Stomach (tissue), 4 donors: ENCODE measurements around the gene HOXB3.

Source experiments
- EP300 ChIP-seq: sonication (generic); formaldehyde crosslinking; IDR thresholded peaks from one replicate; pipeline ENCODE4 v1.6.1; 2017; ENCODE audit warnings: antibody characterized with exemption
- POLR2AphosphoS5 ChIP-seq, 3 donors: sonication (generic); formaldehyde crosslinking; IDR thresholded peaks; one replicate each; pipeline ENCODE4 v1.6.1; 2016; ENCODE audit warnings: antibody characterized with exemption in 3 of 3
- TF ChIP-seq, protein P1 (sequence below), 7 experiments: fragments of 450-650 bp in 4 of 7; fragments of 200-600 bp in 3 of 7; sonication (generic) in 3 of 7; IDR thresholded peaks; one replicate each; pipeline ENCODE4 v1.5.1; 2016 to 2019; ENCODE audit warnings: antibody characterized with exemption in 7 of 7, control low read depth in 2 of 7, mild to moderate bottlenecking in 1 of 7

DNA sequence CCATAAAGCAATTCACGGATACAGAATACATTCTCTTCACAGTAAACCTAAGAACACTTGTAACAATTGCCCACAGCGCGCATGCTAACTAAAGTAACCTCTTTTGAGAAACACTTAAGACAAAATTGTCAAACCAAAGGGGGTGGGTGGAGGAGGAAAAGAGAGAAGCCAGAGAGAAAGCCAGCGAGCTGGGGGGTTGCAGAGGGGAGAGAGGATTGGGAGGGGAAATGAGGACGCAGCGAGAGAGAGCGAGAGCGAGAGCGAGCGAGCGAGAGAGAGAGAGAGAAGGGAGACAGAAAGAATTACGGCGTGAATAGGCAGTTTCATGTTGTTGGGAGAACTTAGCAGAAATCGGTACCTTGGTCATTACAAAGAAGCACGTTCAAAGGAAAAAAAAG, 22.4 kb upstream of the HOXB3 start:
- TF ChIP-seq POLR2AphosphoS5 (IDR thresholded peaks at IDR 0.05), result no peak
- no peak for TF ChIP-seq EP300
- TF ChIP-seq, protein P1, sequence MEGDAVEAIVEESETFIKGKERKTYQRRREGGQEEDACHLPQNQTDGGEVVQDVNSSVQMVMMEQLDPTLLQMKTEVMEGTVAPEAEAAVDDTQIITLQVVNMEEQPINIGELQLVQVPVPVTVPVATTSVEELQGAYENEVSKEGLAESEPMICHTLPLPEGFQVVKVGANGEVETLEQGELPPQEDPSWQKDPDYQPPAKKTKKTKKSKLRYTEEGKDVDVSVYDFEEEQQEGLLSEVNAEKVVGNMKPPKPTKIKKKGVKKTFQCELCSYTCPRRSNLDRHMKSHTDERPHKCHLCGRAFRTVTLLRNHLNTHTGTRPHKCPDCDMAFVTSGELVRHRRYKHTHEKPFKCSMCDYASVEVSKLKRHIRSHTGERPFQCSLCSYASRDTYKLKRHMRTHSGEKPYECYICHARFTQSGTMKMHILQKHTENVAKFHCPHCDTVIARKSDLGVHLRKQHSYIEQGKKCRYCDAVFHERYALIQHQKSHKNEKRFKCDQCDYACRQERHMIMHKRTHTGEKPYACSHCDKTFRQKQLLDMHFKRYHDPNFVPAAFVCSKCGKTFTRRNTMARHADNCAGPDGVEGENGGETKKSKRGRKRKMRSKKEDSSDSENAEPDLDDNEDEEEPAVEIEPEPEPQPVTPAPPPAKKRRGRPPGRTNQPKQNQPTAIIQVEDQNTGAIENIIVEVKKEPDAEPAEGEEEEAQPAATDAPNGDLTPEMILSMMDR (IDR thresholded peaks at IDR 0.05), result no peak
